Common myeloid progenitor, CD34-positive (primary cell): ENCODE data around the gene ANKRD23.
A peak's percentile ranks its signal among the peaks of the same experiment; 100 is the strongest.

Source experiments
- CTCF ChIA-PET: fragments of 350-600 bp; sonication (Branson Sonifier 250); formaldehyde crosslinking; loops from one replicate; lab custom pipeline; 2021; ENCODE audit warnings: antibody characterized with exemption; lab: Charles Lee
- POLR2A ChIA-PET: fragments of 350-600 bp; sonication (Branson Sonifier 250); formaldehyde crosslinking; loops from one replicate; lab custom pipeline; 2021; ENCODE audit warnings: antibody characterized with exemption; lab: Charles Lee
- DNase-seq, 3 donors: peaks; one replicate each; pipeline versions ENCODE4 v3.0.0 to v3.0.0-alpha.2; 2013
- H3K27ac ChIP-seq, 2 experiments: 1 replicate in 1 of 2; 2 replicates in 1 of 2; pipeline ENCODE4 v1.7.0; 2013; ENCODE audit warnings: inconsistent platforms in 2 of 2, low read length in 2 of 2, mild to moderate bottlenecking in 2 of 2, low read depth in 1 of 2, moderate library complexity in 1 of 2; ENCODE audit not compliant: severe bottlenecking in 2 of 2, insufficient read depth in 1 of 2, poor library complexity in 1 of 2
- H3K27me3 ChIP-seq, 5 experiments: replicated peaks in 2 of 5; 1 replicate in 3 of 5; 2 replicates in 2 of 5; pipeline versions ENCODE4 v1.6.1 to v1.7.0; 2013; ENCODE audit warnings: low read length in 4 of 5, mild to moderate bottlenecking in 2 of 5, moderate library complexity in 2 of 5, inconsistent platforms in 1 of 5; ENCODE audit not compliant: insufficient read depth in 5 of 5, control insufficient read depth in 4 of 5
- H3K36me3 ChIP-seq, 4 experiments: 1 replicate in 2 of 4; 2 replicates in 2 of 4; pipeline versions ENCODE4 v1.6.1 to v1.7.0; 2013; ENCODE audit warnings: low read length in 3 of 4, control low read depth in 1 of 4, mild to moderate bottlenecking in 1 of 4; ENCODE audit not compliant: control insufficient read depth in 4 of 4, insufficient read depth in 4 of 4
- H3K4me1 ChIP-seq, 4 experiments: 1 replicate in 3 of 4; 2 replicates in 1 of 4; pipeline versions ENCODE4 v1.6.1 to v1.7.1; 2013; ENCODE audit warnings: low read length in 3 of 4, mild to moderate bottlenecking in 3 of 4, control low read depth in 1 of 4, inconsistent platforms in 1 of 4, moderate library complexity in 1 of 4; ENCODE audit not compliant: control insufficient read depth in 4 of 4, insufficient read depth in 4 of 4; ENCODE audit errors: control extremely low read depth in 1 of 4
- H3K4me3 ChIP-seq, 7 experiments: 1 replicate in 4 of 7; 2 replicates in 3 of 7; pipeline versions ENCODE4 v1.5.1 to v1.7.0; 2013; ENCODE audit warnings: mild to moderate bottlenecking in 7 of 7, low read length in 6 of 7, moderate library complexity in 6 of 7, inconsistent platforms in 2 of 7, low read depth in 2 of 7, control low read depth in 1 of 7; ENCODE audit not compliant: insufficient read depth in 4 of 7, control insufficient read depth in 1 of 7; ENCODE audit errors: extremely low read depth in 1 of 7
- H3K9me3 ChIP-seq, 5 experiments: 1 replicate in 4 of 5; 2 replicates in 1 of 5; pipeline versions ENCODE4 v1.6.1 to v1.7.1; 2013; ENCODE audit warnings: low read length in 4 of 5, mild to moderate bottlenecking in 2 of 5, inconsistent platforms in 1 of 5, low read depth in 1 of 5, moderate library complexity in 1 of 5; ENCODE audit not compliant: control insufficient read depth in 4 of 5, insufficient read depth in 2 of 5; ENCODE audit errors: control extremely low read depth in 1 of 5
- WGBS: methylation state at CpG from one replicate; pipeline ENCODE4 v1.1.5; 2013; ENCODE audit not compliant: insufficient coverage; 5-methylcytosine and 5-hydroxymethylcytosine counted together

The ANKRD23 gene

DNA sequence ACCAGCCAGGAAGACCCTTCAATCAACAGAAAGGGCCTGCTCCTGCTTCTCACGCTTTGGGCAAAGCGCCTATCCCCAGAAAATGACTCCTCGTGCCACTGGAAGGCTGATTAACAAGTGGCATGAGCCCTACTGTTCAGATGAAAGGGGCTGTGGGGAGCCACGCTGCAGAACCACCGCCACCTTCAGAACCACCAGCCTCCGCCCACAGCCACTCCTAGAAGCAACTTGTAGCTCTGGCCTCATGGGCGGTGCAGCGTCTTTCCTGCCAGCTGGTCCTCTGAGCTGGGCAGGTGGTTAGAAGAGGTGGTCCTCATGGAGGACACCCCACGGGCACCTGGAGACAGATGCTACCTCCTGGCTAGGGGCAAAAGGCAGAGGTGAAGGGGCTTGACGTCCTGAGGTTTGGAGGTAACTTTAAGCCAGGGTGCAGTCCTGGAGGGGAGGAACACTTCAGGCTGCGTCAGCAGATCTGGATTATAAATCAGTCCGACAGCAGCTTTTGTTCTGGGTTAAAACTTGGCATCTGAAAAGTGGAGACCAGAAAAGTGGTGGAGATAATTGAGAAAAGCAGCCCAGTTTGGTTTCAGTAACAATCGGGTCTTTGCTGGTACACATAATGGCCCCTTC, 26.9 kb upstream of the ANKRD23 start:
- Histone ChIP-seq H3K36me3 (peaks cover 0 to 4% (median 2%) of the 10 kb centered on the region in 4 experiments), H3K4me3 (peak overlapping the region in 6 of 7 experiments; percentile 67 to 85 (median 72)), H3K4me1 (peaks cover 0 to 45% (median 41%) of the 10 kb centered on the region in 4 experiments), H3K9me3 (no peaks in the 10 kb centered on the region), H3K27ac (peak overlapping the region in 1 of 2 experiments; percentile 74), H3K27me3 (peaks cover 0 to 5% (median 4%) of the 10 kb centered on the region in 5 experiments)
- ChIA-PET CTCF (interaction anchor here (0.8 to 2.1 kb wide), 8 partner anchors 10 to 91 kb away, joined by 3 to 9 read pairs (median 3); partner anchors contain the start of gene ANKRD39), POLR2A (interaction anchor here (1.0 kb wide), 1 partner anchor 22 kb away, joined by 3 read pairs; no protein-coding TSS in a partner anchor)
- DNase-seq, result peak in 2 of 3 donors; percentile 73 to 80
- WGBS, result 4% methylated on average over 12 of the region's 13 CpGs

DNA sequence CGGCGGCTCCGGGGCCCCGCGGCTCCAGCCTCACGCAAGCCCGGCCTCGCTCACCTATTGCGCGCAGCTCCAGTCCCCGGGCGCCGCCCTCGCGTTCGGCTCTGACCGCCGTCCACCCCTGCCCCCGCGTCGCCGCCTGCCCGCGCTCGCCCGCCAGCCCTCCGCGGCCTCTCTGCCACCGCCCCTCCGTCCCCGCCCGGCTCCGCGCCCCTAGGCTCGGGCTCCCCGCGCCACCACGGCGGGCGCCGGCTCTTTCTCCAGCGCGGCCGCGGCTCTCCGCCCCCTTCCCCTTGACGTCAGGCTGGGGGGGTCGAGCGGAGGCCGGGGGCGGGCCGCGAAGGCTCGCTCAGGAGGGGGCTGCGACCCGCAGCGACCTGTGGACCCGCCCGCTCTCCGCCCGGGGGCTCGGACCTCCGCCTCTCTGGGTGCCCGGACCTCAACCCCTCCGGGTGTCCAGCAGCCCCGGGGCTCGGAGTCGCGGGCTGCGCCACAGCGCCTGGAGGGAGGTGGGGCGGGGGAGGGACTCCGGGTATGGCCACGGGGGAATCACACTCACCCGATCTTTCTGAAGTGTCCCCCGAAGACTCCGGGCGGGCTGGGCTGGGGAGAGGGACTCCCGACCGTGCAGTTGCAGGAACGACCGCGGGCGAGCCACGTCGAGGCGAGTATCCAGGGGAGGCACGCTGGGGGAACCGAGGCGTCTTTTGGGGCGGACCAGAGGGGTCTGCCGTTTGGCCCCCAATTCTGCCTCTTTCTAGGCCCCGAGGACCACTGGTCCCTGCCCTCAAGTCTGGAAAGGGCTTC, 26.2 kb upstream of the ANKRD23 start, which contains the start of gene SEMA4C:
TSS of gene SEMA4C (minus strand) at position 259 of the 804 bp plus-strand sequence. CDS start 2,194 bp downstream, outside the sequence.
- peak in 2 of 3 donors; percentile 47 to 57 for DNase-seq
- POLR2A ChIA-PET, result interaction anchor here (1.0 kb wide), 1 partner anchor 23 kb away, joined by 3 read pairs; no protein-coding TSS in a partner anchor
- H3K4me3 ChIP-seq, result peak within 1 kb of the TSS; percentile 67 to 85 (median 71)

DNA sequence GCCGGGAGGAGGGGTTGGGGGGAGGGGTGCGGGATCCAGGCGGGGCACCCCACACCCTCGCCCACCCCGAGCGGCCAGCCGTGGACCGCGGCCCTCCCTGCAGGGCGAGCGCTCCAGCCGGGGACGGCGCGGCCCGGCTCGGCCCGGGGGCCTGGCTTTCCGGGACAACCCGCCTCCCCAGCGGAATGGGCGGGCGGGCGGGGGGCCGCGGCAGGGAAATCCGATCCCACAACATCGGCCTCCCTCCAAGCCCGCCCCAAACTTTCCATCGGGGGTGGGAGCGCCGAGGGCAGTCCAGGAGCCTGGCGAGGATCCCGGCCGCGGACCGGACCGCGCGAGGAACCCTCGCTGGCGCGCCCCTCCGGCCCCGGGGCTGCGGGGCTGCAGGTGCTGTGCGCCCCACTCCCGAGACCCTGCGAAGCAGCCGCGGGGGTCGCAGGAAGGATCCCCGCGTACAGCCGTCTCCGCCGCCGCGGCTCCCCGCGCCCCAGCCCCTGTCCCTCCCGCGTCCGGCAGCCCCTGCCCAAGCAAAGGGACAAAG, 25.5 kb upstream of the ANKRD23 start:
- ChIA-PET CTCF (interaction anchor here (0.7 to 4.2 kb wide), 10 partner anchors 9 to 92 kb away, joined by 3 to 27 read pairs (median 4); partner anchors contain the start of gene ANKRD39), POLR2A (no interaction called here)
- WGBS, result 0% methylated on average over 49 of the region's 64 CpGs
- no peak for DNase-seq
- Histone ChIP-seq H3K9me3 (no peaks in the 10 kb centered on the region), H3K27me3 (peaks cover 0 to 5% (median 4%) of the 10 kb centered on the region in 5 experiments), H3K36me3 (peaks cover 3 to 18% (median 16%) of the 10 kb centered on the region in 4 experiments), H3K4me3 (peak overlapping the region; percentile 67 to 85 (median 71)), H3K4me1 (peaks cover 0 to 43% (median 40%) of the 10 kb centered on the region in 4 experiments), H3K27ac (peak overlapping the region in 1 of 2 experiments; percentile 64)

More for the DNA sequence above, 26.2 kb upstream of the ANKRD23 start, which contains the start of gene SEMA4C:
- CTCF ChIA-PET, result interaction anchor here (1.2 to 4.2 kb wide), 5 partner anchors 12 to 91 kb away, joined by 3 to 27 read pairs (median 5); partner anchors contain the start of gene ANKRD39
- WGBS, result under 1% methylated on average over 73 of the region's 93 CpGs
- Histone ChIP-seq H3K9me3 (no peaks in the 10 kb centered on the region), H3K27ac (peak within 1 kb of the TSS in 1 of 2 experiments; percentile 74), H3K36me3 (peaks cover 3 to 11% (median 9%) of the 10 kb centered on the region in 4 experiments), H3K4me1 (peaks cover 0 to 45% (median 41%) of the 10 kb centered on the region in 4 experiments), H3K27me3 (peaks cover 0 to 5% (median 4%) of the 10 kb centered on the region in 5 experiments)

DNA sequence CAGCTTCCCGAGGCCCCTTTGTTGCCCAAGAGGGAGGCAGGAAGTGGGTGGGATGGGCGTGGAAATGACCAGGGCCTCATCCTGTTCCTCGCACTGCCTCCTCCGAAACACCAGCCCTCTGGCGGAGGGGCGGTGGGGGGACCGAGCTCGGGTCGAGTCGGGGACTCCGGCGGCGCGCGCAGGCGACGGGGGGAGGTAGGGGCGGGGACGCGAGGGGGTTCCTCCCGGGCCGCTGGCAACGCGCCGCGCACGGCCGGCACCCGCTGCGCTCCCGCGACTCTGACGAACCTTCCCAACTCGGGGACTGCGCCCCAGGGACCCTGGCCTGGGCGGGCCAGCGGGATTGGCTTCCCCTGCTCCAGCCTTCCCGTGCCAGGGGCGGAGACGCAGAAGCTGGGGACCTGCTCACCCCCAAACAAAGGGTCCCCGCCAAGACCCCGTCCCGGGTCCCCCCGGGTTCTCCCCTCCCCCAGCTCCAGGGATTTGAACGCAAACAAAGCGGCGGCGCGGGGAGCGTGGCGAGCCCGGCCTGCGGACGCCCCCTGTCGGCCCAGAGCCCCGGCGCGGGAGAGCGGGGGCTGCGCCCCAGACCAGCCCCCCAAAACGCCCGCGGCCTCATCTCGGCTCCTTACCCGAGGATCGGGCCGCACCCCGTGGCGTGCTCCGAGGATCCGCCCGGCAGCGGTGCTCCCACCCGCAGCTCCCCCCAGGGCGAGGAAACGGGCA, 24.9 kb upstream of the ANKRD23 start:
- Histone ChIP-seq H3K27me3 (peaks cover 0 to 5% (median 3%) of the 10 kb centered on the region in 5 experiments), H3K27ac (peak overlapping the region in 1 of 2 experiments; percentile 64)

DNA sequence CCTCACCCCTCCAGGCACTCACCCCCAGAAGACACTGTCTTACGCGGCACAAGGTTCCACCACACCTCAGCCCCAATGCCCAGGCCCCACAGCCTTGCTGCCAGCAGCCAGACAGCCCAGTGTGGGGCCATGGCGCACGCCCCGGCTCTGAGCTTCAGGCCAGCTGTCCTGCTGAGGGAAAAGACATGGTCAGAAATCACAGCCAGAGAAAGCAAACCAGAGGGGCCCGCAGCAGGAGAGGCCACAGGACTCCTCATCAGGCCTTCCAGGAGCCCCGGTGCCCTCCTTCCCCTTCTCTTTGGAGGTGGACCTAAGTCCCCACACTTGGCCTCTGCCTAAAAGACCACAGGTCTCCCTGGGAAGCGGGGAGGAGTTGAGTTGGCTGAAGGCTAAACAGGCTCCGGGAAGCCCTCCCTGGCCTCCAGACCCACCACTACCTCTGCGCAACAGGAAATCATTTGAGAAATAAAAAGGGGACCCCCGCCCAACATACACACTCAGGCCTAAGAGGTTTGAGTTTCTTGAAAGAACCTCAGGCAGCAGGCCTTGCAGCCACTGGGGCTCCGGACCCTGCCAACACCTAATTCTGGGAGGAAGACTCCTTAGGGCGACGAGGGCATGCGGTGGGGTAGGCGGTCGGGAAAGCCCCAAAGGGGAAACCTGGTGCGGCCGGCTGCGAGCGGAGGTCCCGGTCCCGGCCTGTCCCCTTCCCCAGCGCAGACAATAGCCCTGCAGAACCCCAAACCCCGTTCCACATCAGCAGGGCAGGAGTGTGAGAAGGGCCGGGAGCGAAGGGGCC, 24.1 kb upstream of the ANKRD23 start:
- WGBS, result 11% methylated on average over 16 of the region's 27 CpGs

More for the DNA sequence above, 24.9 kb upstream of the ANKRD23 start:
- ChIA-PET POLR2A (interaction anchor here (0.6 kb wide), 1 partner anchor 104 kb away, joined by 4 read pairs; no protein-coding TSS in a partner anchor), CTCF (interaction anchor here (0.7 to 4.2 kb wide), 13 partner anchors 8 to 92 kb away, joined by 3 to 27 read pairs (median 4); partner anchors contain the start of gene ANKRD39)
- Histone ChIP-seq H3K9me3 (no peaks in the 10 kb centered on the region), H3K4me1 (peaks cover 0 to 43% (median 40%) of the 10 kb centered on the region in 4 experiments), H3K4me3 (peak overlapping the region; percentile 67 to 85 (median 71)), H3K36me3 (peaks cover 5 to 24% (median 22%) of the 10 kb centered on the region in 4 experiments)
- DNase-seq, result peak; percentile 65 to 81 (median 77)
- WGBS, result under 1% methylated on average over 59 of the region's 76 CpGs

More for the DNA sequence above, 24.1 kb upstream of the ANKRD23 start:
- H3K4me3 ChIP-seq, result peak overlapping the region in 6 of 7 experiments; percentile 49 to 85 (median 72)
- H3K36me3 ChIP-seq, result peaks cover 5 to 32% (median 27%) of the 10 kb centered on the region in 4 experiments
- H3K27me3 ChIP-seq, result peaks cover 0 to 5% (median 3%) of the 10 kb centered on the region in 5 experiments
- H3K9me3 ChIP-seq, result no peaks in the 10 kb centered on the region
- ChIA-PET CTCF (interaction anchor here (0.8 to 4.2 kb wide), 11 partner anchors 7 to 88 kb away, joined by 3 to 27 read pairs (median 4); partner anchors contain the start of gene ANKRD39), POLR2A (interaction anchor here (0.6 kb wide), 1 partner anchor 103 kb away, joined by 4 read pairs; no protein-coding TSS in a partner anchor)
- H3K27ac ChIP-seq, result peak overlapping the region in 1 of 2 experiments; percentile 64
- peaks cover 0 to 43% (median 40%) of the 10 kb centered on the region in 4 experiments for H3K4me1 ChIP-seq
- peak in 2 of 3 donors; percentile 26 to 60 for DNase-seq
